GM18873 (cell line): ENCODE data around the gene PSMD3.
A peak's percentile ranks its signal among the peaks of the same experiment; 100 is the strongest.

Experiments used
- ATAC-seq: cut with Tn5 transposase; IDR thresholded peaks from one replicate; pipeline ENCODE4 v1.9.1; 2021; ENCODE audit warnings: mild to moderate bottlenecking, moderate library complexity, moderate number of reproducible peaks; ENCODE audit not compliant: unreplicated experiment, low FRiP score

The PSMD3 gene

GRCh38 chr17:39955726-39956225 lies 24.8 kb upstream of the PSMD3 start:
- ATAC-seq, result no peak

GRCh38 chr17:39960524-39961041 lies 20.0 kb upstream of the PSMD3 start:
- ATAC-seq, result no peak

GRCh38 chr17:39962642-39963220 lies 17.9 kb upstream of the PSMD3 start, which contains the start of gene GSDMA:
Gene GSDMA (plus strand): TSS chr17:39963004. CDS start chr17:39965688, 2,684 bp downstream.
- no peak for ATAC-seq

GRCh38 chr17:39963829-39964228 lies 16.8 kb upstream of the PSMD3 start:
- no peak for ATAC-seq

GRCh38 chr17:39965017-39965699 lies 15.4 kb upstream of the PSMD3 start:
- ATAC-seq, result no peak

GRCh38 chr17:39966771-39967170 lies 13.8 kb upstream of the PSMD3 start:
- ATAC-seq, result no peak

- no peak for ATAC-seq
These were observed 11.8 kb upstream of the PSMD3 start for GRCh38 chr17:39968761-39969160.

GRCh38 chr17:39969375-39969774 lies 11.2 kb upstream of the PSMD3 start:
- ATAC-seq, result no peak

GRCh38 chr17:39970157-39970692 lies 10.4 kb upstream of the PSMD3 start:
- no peak for ATAC-seq

GRCh38 chr17:39971076-39971603 lies 9.5 kb upstream of the PSMD3 start:
- no peak for ATAC-seq

- ATAC-seq, result no peak
These were observed 8.3 kb upstream of the PSMD3 start for GRCh38 chr17:39972271-39972670.

GRCh38 chr17:39973496-39973895 lies 7.1 kb upstream of the PSMD3 start:
- no peak for ATAC-seq

GRCh38 chr17:39974433-39974832 lies 6.2 kb upstream of the PSMD3 start:
- ATAC-seq, result no peak

GRCh38 chr17:39975801-39976200 lies 4.8 kb upstream of the PSMD3 start:
- ATAC-seq, result no peak

- no peak for ATAC-seq
These were observed 1.5 kb upstream of the PSMD3 start for GRCh38 chr17:39979016-39979670.

- peak; percentile 9 for ATAC-seq
These were observed 685 bp upstream of the PSMD3 start for GRCh38 chr17:39979893-39980350.

- no peak for ATAC-seq
These were observed 667 bp downstream of the PSMD3 start for GRCh38 chr17:39981207-39981741.

GRCh38 chr17:39981766-39982375 lies 1.3 kb downstream of the PSMD3 start:
- no peak for ATAC-seq

GRCh38 chr17:39988206-39988810 lies 7.7 kb downstream of the PSMD3 start:
- ATAC-seq, result no peak

GRCh38 chr17:39994448-39994847 lies 13.8 kb downstream of the PSMD3 start:
- ATAC-seq, result no peak
